ENCODE data around the gene REXO5. TPM values are rescaled to one million over a fixed set of nuclear protein-coding genes. Genes with fewer than 3 reads are reported as not detected.
A peak's percentile ranks its signal among the peaks of the same experiment; 100 is the strongest.

REXO5 gene
- total RNA-seq, 1 donor from 2014 or later, result 10.2 TPM

DNA sequence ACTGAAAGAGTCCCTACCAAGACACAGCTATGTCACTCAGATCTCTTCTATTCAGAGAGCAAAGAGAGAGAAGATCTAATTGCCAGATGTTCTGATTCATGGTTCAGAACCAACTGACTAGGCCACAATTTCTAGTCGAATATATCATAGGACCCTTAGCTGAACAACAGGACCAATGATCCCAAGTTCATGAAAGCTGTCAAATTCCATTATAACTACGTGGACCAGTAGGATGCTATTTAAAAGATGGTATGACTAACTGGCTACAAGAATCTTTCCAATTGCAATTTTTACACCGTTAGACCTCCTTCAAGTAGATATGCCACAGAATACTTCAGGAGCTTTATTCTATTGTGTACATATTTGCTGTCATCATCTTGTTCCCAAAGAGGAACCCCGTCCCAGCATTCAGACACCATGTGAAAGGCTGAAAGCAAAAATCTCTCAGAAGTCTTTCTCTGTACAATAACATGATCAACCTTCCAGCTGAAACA, 67.8 kb downstream of the REXO5 start:
- no peak for DNase-seq

DNA sequence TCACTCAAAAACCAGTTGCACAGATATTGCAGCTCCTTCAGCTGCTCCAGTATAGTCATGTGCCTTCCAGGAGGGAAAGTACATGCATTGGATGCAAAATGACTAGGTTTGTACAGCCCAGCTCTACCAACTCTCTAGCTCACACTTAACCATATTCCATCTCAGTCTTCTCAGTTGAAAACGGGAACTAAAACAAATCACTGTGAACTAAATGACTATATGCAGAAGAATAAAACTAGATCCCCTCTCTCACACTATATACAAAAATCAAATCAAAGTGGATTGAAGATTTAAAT, 69.0 kb downstream of the REXO5 start:
- DNase-seq, result no peak

DNA sequence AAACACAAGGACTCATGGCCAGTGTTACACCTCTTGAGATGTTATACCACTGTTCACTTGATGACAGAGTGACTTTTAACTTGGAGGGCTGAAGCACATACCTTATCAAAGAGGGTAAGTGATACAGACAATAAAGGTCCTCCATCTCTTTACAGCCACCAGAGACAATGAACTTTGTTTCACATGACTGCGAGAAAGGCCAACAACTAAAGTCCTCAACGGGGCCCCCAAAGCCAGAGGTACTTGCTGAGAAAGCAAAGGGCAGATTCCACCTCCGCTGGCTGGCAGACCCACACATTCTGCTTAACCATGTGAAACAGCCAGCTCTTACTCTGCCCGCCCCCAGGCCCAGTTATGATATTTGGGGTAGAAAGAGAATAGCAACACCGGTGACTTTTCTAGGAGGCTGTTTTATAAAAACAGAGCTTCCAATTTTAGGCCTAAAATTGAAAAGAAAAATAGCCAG, 72.4 kb downstream of the REXO5 start:
- DNase-seq, result no peak

DNA sequence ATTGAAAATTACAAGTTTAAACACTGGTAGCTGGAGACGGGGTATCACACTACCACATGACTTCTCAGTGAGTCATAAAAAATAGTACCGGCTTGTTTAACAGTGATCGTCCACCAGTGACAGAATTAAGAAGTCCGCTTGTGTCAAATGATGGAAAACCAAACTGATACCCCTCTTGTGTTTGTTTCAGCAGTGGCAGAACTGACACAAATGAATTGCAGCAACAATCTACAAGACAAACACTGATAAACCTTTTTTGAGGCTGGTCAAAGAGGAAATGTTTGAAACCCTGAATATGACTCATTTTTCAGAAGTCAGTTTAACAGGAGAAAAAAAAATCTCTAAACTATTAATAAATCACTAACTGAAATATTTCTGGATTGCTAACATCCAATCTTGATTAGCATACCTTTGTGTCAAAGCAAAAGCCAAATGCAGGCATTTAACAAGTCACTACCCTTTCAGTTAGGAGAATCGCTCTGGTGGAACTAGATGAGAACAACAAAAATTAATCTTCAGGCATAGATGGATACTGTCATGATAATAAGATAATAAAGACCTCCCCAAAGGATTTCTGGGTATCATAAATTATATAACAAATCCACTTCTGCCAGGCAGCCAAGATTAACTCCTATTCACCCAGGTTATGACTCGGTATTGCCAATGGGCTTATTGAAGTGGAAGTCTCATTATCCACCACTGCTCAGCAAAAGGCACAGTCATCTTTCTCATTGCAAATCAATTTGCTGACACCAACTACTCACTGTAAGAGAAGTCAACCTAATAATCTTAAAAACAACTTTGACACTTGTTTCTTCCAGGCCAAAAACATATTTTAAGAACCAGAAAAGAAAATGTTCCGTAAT, 73.1 kb downstream of the REXO5 start:
- DNase-seq, result no peak

DNA sequence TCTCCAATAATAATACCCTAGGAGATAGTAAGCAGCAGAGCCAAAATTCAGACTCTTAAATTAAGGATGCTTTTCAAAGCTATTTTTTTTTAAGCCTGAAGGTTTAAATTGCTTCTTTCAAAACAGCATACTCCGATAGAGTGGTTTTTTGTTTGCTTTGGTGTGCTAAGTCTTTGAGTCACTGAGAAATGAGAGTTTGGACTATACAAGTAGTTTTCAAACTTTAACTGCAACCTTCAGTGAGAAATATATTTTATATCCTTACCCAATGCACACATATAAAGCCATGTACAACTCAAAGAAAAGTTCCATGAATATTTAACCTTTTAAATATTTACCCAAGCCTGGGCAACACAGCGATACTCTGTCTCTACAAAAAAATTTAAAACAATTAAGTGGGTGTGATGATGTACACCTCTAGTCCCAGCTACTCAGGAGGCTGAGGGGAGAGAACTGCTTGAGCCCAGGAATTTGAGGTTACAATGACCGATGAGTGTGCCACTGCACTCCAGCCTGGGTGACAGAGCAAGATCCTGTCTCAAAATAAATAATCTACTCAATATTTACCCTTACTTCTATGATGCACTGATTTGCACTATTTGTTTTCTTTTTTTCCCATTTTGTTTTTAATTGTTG, 74.7 kb downstream of the REXO5 start:
- no peak for DNase-seq

DNA sequence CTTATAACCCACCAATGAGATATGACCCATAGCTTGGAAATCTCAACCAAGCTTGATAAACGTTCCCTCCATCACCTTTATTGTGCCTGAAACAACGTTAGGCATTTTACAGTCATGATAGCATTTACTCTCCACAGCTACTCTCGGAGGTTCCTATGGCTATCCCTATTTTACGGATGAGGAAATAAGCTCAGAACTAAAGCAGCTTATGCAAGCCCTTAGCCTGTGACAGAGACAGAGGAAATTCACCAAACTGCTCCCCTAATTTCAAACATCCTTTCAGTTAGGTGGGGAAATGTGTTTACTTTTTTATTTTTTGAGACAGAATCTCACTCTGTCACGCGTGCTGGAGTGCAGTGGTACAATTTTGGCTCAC, 75.2 kb downstream of the REXO5 start:
- DNase-seq, result no peak

DNA sequence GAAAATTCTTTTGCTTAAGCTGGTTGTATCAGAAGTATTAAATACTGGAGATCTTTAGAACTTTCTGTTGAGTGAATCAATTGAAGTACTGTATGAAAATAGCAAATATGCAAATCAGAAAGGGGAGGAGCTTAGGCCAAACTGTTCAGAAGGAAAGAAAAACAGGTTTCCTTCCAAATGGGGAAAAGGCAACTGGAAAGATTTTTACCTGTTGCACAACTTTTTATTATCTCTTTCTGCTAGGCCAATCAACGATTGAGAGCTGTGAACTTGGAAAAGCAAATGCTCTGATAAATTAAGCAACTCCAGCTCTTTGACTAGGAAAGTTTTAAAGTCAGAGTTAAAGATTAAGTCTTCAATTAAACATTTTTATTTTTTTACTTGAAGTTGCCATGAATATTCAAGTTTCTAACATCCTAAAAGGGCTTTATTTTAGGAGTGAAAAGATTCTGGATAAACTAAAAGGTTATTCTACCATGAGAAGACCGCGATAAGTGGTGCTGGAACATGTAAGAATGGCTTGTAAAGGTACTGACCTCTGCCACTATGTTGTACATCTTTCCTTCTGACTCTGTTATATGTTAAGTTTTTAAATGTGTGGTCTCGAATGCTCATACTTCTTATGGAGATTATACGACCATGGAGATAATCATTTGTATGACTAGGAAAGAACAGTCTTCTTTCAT, 77.4 kb downstream of the REXO5 start:
- DNase-seq, result no peak

DNA sequence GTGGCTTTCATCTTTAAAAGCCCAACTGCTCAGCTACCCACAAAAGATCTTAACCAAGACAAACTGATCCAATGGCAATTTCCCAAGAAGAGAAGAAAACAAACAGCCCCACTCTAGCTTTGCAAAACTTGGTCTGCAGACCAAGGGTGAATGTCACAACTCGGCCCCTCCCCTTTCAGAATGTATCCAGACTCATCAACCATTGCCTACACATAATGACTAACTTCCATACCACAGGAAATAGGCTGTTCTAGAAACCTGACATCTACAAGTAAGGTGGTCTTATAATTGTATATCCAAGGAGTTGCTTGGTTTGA, 77.9 kb downstream of the REXO5 start:
- DNase-seq, result no peak

DNA sequence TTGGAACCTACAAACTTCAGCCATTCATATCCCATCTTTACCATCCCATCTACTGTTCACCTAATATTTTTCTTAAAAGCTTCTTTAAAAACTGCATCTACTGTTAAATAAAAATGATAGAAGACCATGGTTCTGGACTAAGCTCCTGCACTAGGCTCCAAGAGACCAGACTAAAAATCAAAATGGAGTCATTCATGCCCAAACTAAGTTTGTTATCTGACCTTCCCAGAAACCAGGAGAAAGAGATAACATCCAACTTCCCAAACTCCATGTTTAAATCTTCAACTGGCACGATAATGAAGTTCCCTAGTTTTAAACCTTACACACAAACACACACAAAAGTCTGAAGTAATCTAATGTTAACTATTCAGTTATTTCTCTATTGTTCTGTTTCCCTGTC, 80.0 kb downstream of the REXO5 start:
- no peak for DNase-seq

DNA sequence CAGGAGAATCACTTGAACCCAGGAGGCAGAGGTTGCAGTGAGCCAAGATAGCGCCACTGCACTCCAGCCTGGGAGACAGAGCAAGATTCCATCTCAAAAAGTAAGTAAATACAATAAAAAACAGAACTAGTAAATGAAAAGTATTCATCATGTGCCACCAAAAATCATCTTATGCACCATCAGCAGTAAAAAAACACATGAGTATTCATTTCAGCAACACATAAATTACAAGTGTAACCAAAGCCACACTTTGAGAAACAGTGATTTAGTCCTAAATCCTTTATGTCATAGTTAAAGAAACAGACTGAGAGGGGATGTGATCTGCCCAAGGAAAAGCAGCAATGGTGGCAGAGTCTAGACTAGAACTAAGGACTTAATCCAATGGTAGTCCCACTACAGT, 80.9 kb downstream of the REXO5 start:
- DNase-seq, result no peak

DNA sequence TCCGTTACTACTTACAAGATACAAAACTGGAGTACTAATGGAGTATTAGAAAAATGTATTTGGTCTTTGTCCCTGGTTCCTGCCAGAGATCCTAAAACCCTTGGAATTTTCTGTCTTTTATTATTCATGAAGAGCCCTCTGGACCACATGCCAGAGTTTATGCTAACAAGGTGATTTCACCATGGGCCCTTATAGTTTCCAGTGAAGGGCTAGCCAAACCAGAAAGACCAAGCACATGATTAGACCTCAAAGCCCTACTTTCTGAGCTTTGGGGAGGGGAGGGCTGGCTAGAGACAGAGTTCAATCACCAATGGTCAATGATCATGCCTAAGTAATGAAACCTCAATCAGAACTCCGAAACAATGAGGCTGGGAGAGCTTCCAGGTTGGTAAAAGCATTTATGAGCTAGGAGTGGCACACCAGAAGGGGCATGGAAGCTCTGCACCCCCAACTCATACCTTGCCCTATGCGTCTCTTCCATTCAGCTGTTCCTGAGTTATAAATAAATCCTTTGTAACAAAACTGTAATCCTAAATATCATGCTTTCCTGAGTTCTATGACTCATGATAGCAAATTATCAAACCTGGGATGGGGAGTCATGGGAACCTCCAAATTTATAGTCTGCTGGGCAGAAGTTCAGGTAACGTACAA, 83.4 kb downstream of the REXO5 start:
- DNase-seq, result no peak

DNA sequence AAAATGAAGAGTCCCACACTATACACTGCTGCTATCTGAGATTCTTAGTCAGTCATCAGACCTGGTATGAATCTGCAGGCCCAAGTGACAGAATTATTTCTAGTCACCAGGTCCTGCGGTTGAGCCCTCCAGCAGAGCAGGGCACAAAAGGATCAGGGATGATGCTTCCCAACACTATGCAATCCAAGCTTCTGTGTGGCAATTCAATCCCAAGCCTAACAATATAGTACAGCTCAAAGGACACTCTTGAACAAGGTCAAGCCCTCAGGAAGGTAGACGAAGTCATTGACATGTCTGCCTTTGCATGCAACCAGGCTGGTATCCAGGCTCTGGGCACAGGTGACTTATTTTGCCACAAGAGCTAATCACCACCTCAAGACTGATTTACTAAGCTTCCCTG, 88.1 kb downstream of the REXO5 start:
- DNase-seq, result no peak

DNA sequence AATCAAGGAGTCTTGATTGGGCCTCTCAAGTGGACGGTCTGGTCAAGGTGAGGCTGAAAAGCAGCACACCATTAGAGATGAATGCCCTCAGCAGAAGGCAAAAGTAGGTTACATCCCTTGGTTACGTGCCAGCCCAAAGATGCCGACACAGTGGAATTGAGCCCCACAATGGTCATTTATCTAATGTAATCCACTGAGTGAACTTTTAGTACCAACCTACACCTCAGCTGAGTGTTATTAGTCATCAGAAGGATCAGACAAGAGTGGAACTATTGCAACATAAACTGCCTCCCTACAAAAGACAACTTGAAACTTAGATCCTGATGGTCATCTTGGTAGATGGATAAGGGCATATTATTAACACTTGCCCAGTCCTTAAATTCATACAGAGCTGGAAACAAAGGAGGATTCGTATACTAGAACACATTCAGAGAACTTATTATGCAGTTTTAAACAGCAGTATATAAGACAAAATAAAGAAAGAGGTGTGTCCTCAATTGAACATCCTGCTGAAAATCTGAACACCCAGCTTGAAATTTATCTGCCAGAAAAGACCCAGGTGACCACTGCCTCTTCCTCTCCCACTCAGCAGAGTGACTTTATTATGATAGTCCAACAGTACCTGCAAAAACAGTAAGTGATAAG, 91.0 kb downstream of the REXO5 start:
- no peak for DNase-seq

DNA sequence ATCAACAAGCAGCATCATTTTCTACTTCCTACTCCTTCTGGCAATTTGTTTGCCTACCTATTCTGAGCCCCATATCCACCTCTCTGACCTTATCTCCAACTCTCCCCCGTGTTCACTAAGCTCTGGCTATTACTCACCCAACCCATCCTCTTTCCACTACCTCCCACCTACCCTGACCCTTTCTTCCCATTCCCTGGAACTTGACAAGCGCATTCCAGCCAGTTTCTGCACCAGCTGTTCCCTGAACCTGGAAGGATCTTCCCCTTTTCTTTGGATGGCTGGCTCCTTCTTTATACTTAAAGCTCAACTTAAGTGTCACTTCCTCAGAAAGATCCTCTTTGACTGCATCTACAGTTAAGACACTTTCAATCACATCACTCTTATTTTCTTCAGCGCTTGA, 91.6 kb downstream of the REXO5 start:
- DNase-seq, result no peak

DNA sequence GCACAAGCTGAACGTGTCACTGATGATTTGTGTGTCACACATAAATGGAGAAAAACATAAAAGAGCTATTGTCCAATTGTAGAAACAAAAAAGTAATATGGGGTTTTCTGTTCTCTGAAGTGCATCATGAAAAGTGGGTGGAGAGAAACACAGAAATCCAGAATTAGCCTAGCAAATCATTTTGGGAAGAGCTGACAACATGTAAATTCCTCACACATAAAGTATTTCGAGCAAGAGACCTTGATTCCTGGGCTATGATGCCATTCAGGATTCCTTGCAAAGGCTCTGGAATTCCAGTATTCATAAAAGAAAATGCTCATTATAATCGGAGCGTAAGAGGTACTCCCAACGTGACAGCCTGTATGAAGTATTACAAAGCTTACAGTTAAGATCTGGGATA, 92.7 kb downstream of the REXO5 start:
- peak; percentile 48 for DNase-seq

Small RNA genes within 50 kb of the gene (small RNA-seq; reads per million reads assigned to genes)
- gene RF00618 (ENCODE audit: low replicate concordance) (not detected), gene RNU6-944P (ENCODE audit: low replicate concordance) (not detected)

Other genes starting within 250 kb of the REXO5 start
- not detected for gene ACSM2B, start 230.2 kb upstream of the REXO5 start, total RNA-seq
- not detected for gene ACSM1, start 108.8 kb upstream of the REXO5 start, total RNA-seq
- 80.7 TPM for gene THUMPD1, start 64.7 kb upstream of the REXO5 start, total RNA-seq
- gene ACSM3, start 42.5 kb upstream of the REXO5 start, total RNA-seq, result 4.4 TPM
- gene ERI2, start 55 bp upstream of the REXO5 start, total RNA-seq, result 25.7 TPM
- gene DCUN1D3, start 93.8 kb downstream of the REXO5 start, total RNA-seq, result 10.3 TPM
- 27.6 TPM for gene LYRM1, start 94.2 kb downstream of the REXO5 start, total RNA-seq

All from tongue (tissue), 3 donors.